HEK293T (cell line): ENCODE data around the gene ERG28.
"Not testable (repeated sequence)": the region's sequence is repeated elsewhere in the genome, so short reads cannot be mapped to it uniquely, and the experiment has no call there.

ENCODE experiments used
- CTCF ChIA-PET: fragments of 350-600 bp; formaldehyde crosslinking; extraction: SDS; loops from one replicate; lab custom pipeline; 2021; ENCODE audit warnings: antibody characterized with exemption, inconsistent platforms; lab: Yijun Ruan, JAX
- POLR2A ChIA-PET: fragments of 350-600 bp; formaldehyde crosslinking; extraction: SDS; loops from one replicate; lab custom pipeline; 2020; ENCODE audit warnings: antibody characterized with exemption, inconsistent platforms; lab: Yijun Ruan, JAX
- DNase-seq: peaks from one replicate; pipeline ENCODE4 v3.0.0; 2012; ENCODE audit warnings: mixed read lengths; ENCODE audit errors: extremely low spot score
- ARNT ChIP-seq: fragments of 450-650 bp; IDR thresholded peaks from 2 replicates; pipeline ENCODE4 v1.6.1; 2017; ENCODE audit warnings: mild to moderate bottlenecking
- BHLHE40 ChIP-seq: fragments of 450-650 bp; IDR thresholded peaks from 2 replicates; pipeline ENCODE4 v1.6.1; 2016; ENCODE audit warnings: mild to moderate bottlenecking, moderate library complexity, borderline replicate concordance
- CTBP1 ChIP-seq: fragments of 450-650 bp; IDR thresholded peaks from 2 replicates; pipeline ENCODE4 v1.6.1; 2016; ENCODE audit warnings: borderline replicate concordance
- ELF4 ChIP-seq: fragments of 450-650 bp; IDR thresholded peaks from 2 replicates; pipeline ENCODE4 v1.6.1; 2017; ENCODE audit warnings: antibody characterized with exemption
- FOXA1 ChIP-seq: fragments of 450-650 bp; IDR thresholded peaks from 2 replicates; pipeline ENCODE4 v1.6.1; 2016; ENCODE audit warnings: mild to moderate bottlenecking
- FOXK2 ChIP-seq: fragments of 450-650 bp; IDR thresholded peaks from 2 replicates; pipeline ENCODE4 v1.6.1; 2016; ENCODE audit warnings: mild to moderate bottlenecking
- FOXM1 ChIP-seq: fragments of 450-650 bp; IDR thresholded peaks from 2 replicates; pipeline ENCODE4 v1.6.1; 2017; ENCODE audit warnings: mild to moderate bottlenecking, borderline replicate concordance
- HDGF ChIP-seq: fragments of 450-650 bp; IDR thresholded peaks from 2 replicates; pipeline ENCODE4 v1.6.1; 2017; ENCODE audit warnings: antibody characterized with exemption, borderline replicate concordance
- L3MBTL2 ChIP-seq: fragments of 450-650 bp; conservative IDR thresholded peaks from 2 replicates; pipeline ENCODE4 v1.6.1; 2016; ENCODE audit warnings: mild to moderate bottlenecking
- LEF1 ChIP-seq: fragments of 450-650 bp; IDR thresholded peaks from 2 replicates; pipeline ENCODE4 v1.6.1; 2017; ENCODE audit warnings: mild to moderate bottlenecking, borderline replicate concordance
- NFRKB ChIP-seq: fragments of 450-650 bp; IDR thresholded peaks from 2 replicates; pipeline ENCODE4 v1.6.1; 2016; ENCODE audit warnings: mild to moderate bottlenecking, moderate library complexity
- PKNOX1 ChIP-seq: fragments of 450-650 bp; IDR thresholded peaks from 2 replicates; pipeline ENCODE4 v1.6.1; 2016
- SP1 ChIP-seq: fragments of 450-650 bp; IDR thresholded peaks from 2 replicates; pipeline ENCODE4 v1.6.1; 2017
- SUZ12 ChIP-seq: fragments of 450-650 bp; IDR thresholded peaks from 2 replicates; pipeline ENCODE4 v1.6.1; 2016; ENCODE audit warnings: mild to moderate bottlenecking
- TARDBP ChIP-seq: fragments of 450-650 bp; IDR thresholded peaks from 2 replicates; pipeline ENCODE4 v1.6.1; 2016
- ZNF384 ChIP-seq: fragments of 450-650 bp; IDR thresholded peaks from 2 replicates; pipeline ENCODE4 v1.6.1; 2016

ERG28 gene

DNA sequence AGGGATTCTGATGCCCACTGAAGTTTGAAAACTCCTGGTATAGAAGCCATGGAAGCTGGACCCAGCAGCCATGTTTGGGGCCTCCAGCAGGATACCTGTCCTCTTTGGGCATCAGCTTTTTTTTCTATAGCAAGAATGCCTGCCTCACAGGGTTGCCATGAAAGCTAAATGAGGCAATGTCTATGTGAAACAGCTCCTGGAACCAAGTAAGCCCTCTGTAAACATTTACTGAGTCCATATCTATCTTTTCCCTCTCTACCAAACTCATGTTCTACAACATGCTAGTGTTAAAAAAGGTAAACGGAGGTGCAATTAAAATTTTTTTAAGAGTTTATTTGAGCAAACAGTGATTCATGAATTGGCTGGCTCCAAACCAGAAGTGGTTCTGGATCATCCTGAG lies 53.6 kb downstream of the ERG28 start:
- ChIA-PET POLR2A (no interaction called here), CTCF (no interaction called here)
- DNase-seq, result no peak
- TF ChIP-seq SUZ12, result no peak
- no peak for TF ChIP-seq TARDBP
- TF ChIP-seq FOXK2, result no peak
- no peak for TF ChIP-seq BHLHE40
- TF ChIP-seq FOXA1, result no peak
- no peak for TF ChIP-seq ZNF384
- TF ChIP-seq CTBP1, result no peak
- TF ChIP-seq SP1, result no peak
- no peak for TF ChIP-seq LEF1
- no peak for TF ChIP-seq FOXM1
- TF ChIP-seq ARNT, result no peak
- TF ChIP-seq ELF4, result no peak
- no peak for TF ChIP-seq HDGF
- TF ChIP-seq L3MBTL2, result no peak
- no peak for TF ChIP-seq NFRKB
- no peak for TF ChIP-seq PKNOX1

GRCh38 chr14:75605916-75606315 lies 54.8 kb downstream of the ERG28 start:
- no peak for DNase-seq
- CTCF ChIA-PET, result no interaction called here
- POLR2A ChIA-PET, result no interaction called here
- TF ChIP-seq LEF1, result no peak
- TF ChIP-seq ELF4, result no peak
- TF ChIP-seq TARDBP, result no peak
- no peak for TF ChIP-seq CTBP1
- TF ChIP-seq L3MBTL2, result no peak

DNA sequence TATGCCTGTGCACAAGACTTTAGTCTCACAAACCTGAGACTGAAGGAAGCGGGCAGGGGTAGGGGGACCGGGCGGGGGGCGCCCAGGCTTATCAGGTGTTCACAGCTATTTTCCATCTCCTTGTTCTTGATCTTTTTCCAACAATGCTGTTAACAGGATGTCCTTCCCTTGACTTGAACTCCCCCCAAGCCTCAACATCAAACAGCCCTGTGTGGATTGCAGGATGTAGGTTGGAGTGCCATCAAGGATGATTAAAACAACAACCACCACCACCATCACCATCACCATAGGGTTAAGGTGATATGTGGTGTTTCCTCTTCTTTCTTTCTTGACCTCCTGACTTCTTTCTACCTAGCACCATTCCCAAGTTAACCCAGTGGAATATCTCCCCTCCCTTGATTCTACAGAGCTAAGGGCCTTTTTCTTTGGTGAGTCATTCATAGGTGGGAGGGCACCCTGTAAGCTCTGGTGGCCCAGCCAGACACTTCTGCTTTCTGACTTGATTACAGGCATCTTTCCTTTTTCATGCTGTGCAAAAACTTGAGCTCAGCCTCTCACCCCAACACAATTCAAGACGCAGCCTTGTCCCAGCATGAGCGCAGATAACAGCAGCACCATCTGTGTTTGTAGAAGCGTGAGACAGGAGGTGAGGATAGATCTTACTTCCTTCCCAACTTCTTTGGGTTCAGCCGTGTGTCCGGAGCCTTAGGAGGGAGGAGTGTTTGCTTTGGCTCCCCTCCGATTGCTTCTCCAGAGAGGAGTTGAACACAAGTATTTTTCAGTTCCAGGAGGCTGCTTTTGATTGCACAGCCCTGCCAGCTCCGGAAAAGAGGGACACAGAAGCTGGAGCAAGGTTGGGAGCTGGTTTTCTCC lies 55.5 kb downstream of the ERG28 start:
- ChIA-PET POLR2A (no interaction called here), CTCF (interaction anchor here (0.9 kb wide), 1 partner anchor 44 kb away, joined by 4 read pairs; no protein-coding TSS in a partner anchor)
- no peak for DNase-seq

GRCh38 chr14:75602503-75602902 lies 58.2 kb downstream of the ERG28 start:
- POLR2A ChIA-PET, result no interaction called here
- TF ChIP-seq FOXK2, result no peak
- TF ChIP-seq ELF4, result no peak
- DNase-seq, result no peak
- CTCF ChIA-PET, result no interaction called here

More for the DNA sequence above, 55.5 kb downstream of the ERG28 start:
- TF ChIP-seq L3MBTL2 (no peak), TARDBP (no peak), FOXA1 (no peak), PKNOX1 (no peak), ARNT (no peak), SUZ12 (no peak), NFRKB (no peak)

- CTCF ChIA-PET, DNase-seq, POLR2A ChIA-PET: not testable (repeated sequence)
Measured at GRCh38 chr14:75601061-75601460, 59.6 kb downstream of the ERG28 start.

DNA sequence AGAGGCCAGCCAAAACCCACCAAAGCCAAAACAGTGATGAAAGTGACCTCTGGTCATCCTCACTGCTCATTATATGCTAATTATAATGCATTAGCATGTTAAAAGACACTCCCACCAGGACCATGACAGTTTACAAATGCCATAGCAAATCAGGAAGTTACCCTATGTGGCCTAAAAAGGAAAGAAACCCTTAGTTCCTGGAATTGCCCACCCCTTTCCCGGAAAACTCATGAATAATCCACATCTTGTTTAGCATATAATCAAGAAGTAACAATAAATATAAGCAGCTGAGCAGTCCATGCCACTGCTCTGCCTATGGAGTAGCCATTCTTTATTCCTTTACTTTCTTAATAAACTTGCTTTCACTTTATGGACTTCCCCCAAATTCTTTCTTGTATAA lies 60.6 kb downstream of the ERG28 start:
- CTCF ChIA-PET, DNase-seq, POLR2A ChIA-PET: not testable (repeated sequence)
